Skeletal muscle tissue (tissue), 4 donors: ENCODE measurements around the gene CCDC182. TPM values are rescaled to one million over a fixed set of nuclear protein-coding genes. Genes with fewer than 3 reads are reported as not detected.

Experiments used
- H3K27ac ChIP-seq: one replicate; pipeline ENCODE4 v1.7.0; 2013; ENCODE audit warnings: mild to moderate bottlenecking, low read depth, low read length, inconsistent platforms
- H3K27me3 ChIP-seq, 3 donors: one replicate each; pipeline ENCODE4 v1.7.0; 2013; ENCODE audit warnings: low read length in 3 of 3; ENCODE audit not compliant: control insufficient read depth in 3 of 3, insufficient read depth in 3 of 3
- H3K36me3 ChIP-seq, 3 donors: one replicate each; pipeline ENCODE4 v1.7.0; 2013; ENCODE audit warnings: low read length in 3 of 3; ENCODE audit not compliant: control insufficient read depth in 3 of 3, insufficient read depth in 3 of 3
- H3K4me1 ChIP-seq, 3 donors: one replicate each; pipeline ENCODE4 v1.7.0; 2013; ENCODE audit warnings: low read length in 3 of 3, mild to moderate bottlenecking in 3 of 3; ENCODE audit not compliant: control insufficient read depth in 3 of 3, insufficient read depth in 3 of 3
- H3K4me3 ChIP-seq, 3 donors: one replicate each; pipeline ENCODE4 v1.7.0; 2013; ENCODE audit warnings: low read length in 3 of 3
- H3K9ac ChIP-seq, 3 donors: one replicate each; pipeline ENCODE4 v1.7.0; 2013; ENCODE audit warnings: low read length in 3 of 3, mild to moderate bottlenecking in 3 of 3, moderate library complexity in 2 of 3, low read depth in 1 of 3
- H3K9me3 ChIP-seq, 3 donors: one replicate each; pipeline ENCODE4 v1.7.0; 2013; ENCODE audit warnings: low read length in 3 of 3; ENCODE audit not compliant: control insufficient read depth in 3 of 3
- total RNA-seq: library from RNA; depleted of rRNA; stranded (reverse); fragments of >200 nt; gene quantifications from one replicate; pipeline ENCODE4 v1.2.3, GENCODE V29; 2014
- donor health status: Osteomylitis.

Gene CCDC182
- total RNA-seq, 1 donor from 2014 or later: not detected

- H3K4me1 ChIP-seq: peaks cover 2 to 6% (median 3%) of the 10 kb centered on the region in 3 donors
Observed at GRCh38 chr17:57733085-57733484, 12.0 kb downstream of the CCDC182 start.

DNA sequence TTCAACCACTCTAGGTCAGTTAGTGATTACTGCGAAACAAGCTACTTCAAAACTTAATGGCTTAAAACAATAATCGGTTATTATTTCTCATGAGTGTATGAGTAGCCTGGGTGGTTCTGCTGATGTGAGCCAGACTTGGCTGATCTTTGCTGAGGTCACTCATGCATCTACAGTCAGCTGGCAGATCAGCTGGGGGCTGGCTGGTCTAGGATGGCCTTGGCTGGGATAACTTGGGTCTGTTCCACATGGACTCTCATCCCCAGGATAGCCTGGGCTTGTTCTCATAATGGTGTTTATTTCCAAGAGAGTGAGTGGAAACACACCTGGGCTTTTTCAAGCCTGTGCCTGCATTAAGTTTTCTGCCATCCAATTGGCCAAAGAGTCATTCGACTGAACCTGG, 13.0 kb downstream of the CCDC182 start:
- Histone ChIP-seq H3K27me3 (no peaks in the 10 kb centered on the region), H3K36me3 (no peaks in the 10 kb centered on the region), H3K4me1 (peaks cover 2 to 6% (median 3%) of the 10 kb centered on the region in 3 donors), H3K9me3 (no peaks in the 10 kb centered on the region), H3K27ac (no peak overlapping the region), H3K9ac (no peak overlapping the region), H3K4me3 (no peak overlapping the region)

More at GRCh38 chr17:57733085-57733484, 12.0 kb downstream of the CCDC182 start:
- Histone ChIP-seq H3K9me3 (no peaks in the 10 kb centered on the region), H3K27ac (no peak overlapping the region), H3K9ac (no peak overlapping the region), H3K36me3 (no peaks in the 10 kb centered on the region), H3K4me3 (no peak overlapping the region), H3K27me3 (no peaks in the 10 kb centered on the region)

GRCh38 chr17:57730026-57730701, 14.9 kb downstream of the CCDC182 start:
- Histone ChIP-seq H3K27ac (no peak overlapping the region), H3K36me3 (no peaks in the 10 kb centered on the region), H3K27me3 (no peaks in the 10 kb centered on the region), H3K4me3 (no peak overlapping the region), H3K9me3 (no peaks in the 10 kb centered on the region), H3K4me1 (peaks cover 2 to 6% (median 3%) of the 10 kb centered on the region in 3 donors), H3K9ac (no peak overlapping the region)

DNA sequence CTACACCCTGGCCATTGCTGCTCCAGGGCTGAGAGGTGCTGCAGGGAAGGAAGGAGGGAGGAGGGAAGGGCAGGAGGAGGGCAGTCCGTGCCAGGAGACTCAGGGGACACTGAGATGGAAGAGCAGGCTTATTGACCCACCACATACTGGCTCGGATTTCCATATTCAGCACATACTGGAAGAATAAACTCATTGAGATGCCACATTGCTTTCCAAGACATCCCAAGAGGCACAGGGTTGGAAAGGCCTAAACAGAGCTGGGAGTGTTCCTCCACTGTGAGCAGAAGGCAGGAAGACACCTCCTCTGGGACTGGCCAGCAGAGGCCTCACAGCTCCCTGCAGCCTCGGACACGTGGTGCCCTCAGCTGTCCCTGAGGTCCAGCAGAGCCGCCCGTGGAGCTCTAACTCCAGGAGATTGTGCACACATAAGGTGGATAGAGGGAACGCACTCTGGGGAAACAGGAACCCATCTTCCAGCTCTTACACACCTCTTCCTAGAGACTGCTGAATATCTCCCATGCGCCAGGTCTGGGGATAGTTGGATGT, 17.4 kb downstream of the CCDC182 start:
- Histone ChIP-seq H3K9me3 (no peaks in the 10 kb centered on the region), H3K4me3 (no peak overlapping the region), H3K9ac (no peak overlapping the region), H3K27me3 (peaks cover 0 to 3% (median 0%) of the 10 kb centered on the region in 3 donors), H3K4me1 (peaks cover 6 to 14% (median 12%) of the 10 kb centered on the region in 3 donors), H3K36me3 (no peaks in the 10 kb centered on the region), H3K27ac (no peak overlapping the region)

DNA sequence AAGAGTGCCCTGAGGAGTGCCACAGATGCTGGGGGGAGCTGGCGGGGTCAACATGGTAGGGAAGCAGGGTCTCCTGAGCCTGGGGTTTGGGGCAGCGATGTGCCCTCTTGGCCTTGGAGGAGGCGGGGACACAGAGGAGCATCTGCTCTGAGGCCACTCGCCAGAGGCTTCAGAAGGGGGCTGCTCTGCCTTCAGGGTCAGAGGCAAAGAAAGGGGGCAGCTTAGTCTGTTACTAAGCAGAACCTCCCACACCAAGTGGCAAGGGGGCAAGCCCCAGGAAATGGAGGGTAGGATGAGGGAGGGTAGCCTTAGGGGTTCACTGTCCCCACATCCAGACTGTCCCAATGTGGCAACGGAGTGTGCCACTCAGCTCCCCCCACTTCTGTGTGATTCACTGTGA, 18.3 kb downstream of the CCDC182 start:
- Histone ChIP-seq H3K4me1 (peaks cover 5 to 15% (median 10%) of the 10 kb centered on the region in 3 donors), H3K9me3 (no peaks in the 10 kb centered on the region), H3K36me3 (no peaks in the 10 kb centered on the region), H3K27ac (no peak overlapping the region), H3K4me3 (no peak overlapping the region), H3K27me3 (peaks cover 0 to 3% (median 0%) of the 10 kb centered on the region in 3 donors), H3K9ac (no peak overlapping the region)

DNA sequence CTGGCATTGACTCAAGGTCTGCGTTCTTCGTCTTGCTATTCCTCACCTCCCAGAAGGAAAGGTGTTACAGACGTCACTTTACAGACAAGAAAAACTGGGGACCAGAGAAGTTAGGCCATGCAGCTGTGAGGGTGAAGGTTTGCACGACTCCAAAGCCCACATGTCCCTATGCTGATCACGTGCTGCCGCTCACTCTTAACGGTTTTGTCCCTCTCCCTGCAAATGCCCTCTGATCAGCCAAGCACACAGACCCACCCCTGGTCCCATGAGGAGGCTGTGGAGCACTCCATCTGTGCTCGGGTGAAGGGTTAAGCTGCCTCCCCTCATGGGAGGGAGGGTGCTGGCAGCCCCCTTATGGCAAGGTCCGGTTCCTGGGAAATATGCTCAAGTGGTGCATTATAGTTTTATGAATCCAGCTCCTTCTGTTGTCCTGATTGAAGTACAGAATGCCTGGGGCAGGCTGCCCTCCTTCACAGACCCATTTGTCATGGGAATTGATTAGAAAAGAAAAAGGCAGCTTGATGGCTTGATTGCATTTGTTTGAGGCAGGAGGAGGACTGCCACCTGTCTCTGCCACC, 18.8 kb downstream of the CCDC182 start:
- H3K9ac ChIP-seq: no peak overlapping the region
- no peak overlapping the region for H3K27ac ChIP-seq
- no peaks in the 10 kb centered on the region for H3K9me3 ChIP-seq
- peaks cover 4 to 11% (median 10%) of the 10 kb centered on the region in 3 donors for H3K4me1 ChIP-seq
- peaks cover 0 to 3% (median 0%) of the 10 kb centered on the region in 3 donors for H3K27me3 ChIP-seq
- no peak overlapping the region for H3K4me3 ChIP-seq
- no peaks in the 10 kb centered on the region for H3K36me3 ChIP-seq

DNA sequence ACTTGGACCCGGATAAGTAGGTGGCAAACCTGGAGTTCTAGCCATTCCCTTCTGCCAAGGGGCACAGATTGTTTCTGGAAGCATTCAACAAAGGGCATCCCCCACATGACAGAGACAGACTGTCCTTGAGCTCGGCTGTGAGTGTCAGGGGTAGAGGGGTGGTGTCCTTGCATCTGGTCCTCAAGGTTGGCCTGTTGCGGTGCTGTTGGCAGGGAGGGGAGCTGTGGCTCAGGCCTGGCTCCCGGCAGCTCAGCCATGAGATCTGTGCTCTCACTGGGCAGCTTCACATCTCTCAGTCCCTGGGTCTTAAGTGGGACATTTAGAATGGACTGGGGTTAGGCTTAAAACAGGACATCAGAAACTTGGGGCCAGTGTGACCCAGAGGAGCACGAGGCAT, 20.4 kb downstream of the CCDC182 start:
- Histone ChIP-seq H3K4me1 (peaks cover 4 to 11% (median 10%) of the 10 kb centered on the region in 3 donors), H3K4me3 (no peak overlapping the region), H3K9ac (no peak overlapping the region), H3K9me3 (no peaks in the 10 kb centered on the region), H3K27me3 (peaks cover 0 to 3% (median 0%) of the 10 kb centered on the region in 3 donors), H3K36me3 (no peaks in the 10 kb centered on the region), H3K27ac (no peak overlapping the region)

- Histone ChIP-seq H3K36me3 (no peaks in the 10 kb centered on the region), H3K9me3 (no peaks in the 10 kb centered on the region), H3K27me3 (peaks cover 0 to 3% (median 0%) of the 10 kb centered on the region in 3 donors), H3K9ac (no peak overlapping the region), H3K4me1 (peaks cover 4 to 11% (median 10%) of the 10 kb centered on the region in 3 donors), H3K4me3 (no peak overlapping the region), H3K27ac (no peak overlapping the region)
Observed at GRCh38 chr17:57724026-57724728, 20.9 kb downstream of the CCDC182 start.

- Histone ChIP-seq H3K36me3 (no peaks in the 10 kb centered on the region), H3K27ac (no peak overlapping the region), H3K27me3 (peaks cover 0 to 3% (median 0%) of the 10 kb centered on the region in 3 donors), H3K4me3 (no peak overlapping the region), H3K4me1 (peaks cover 4 to 11% (median 10%) of the 10 kb centered on the region in 3 donors), H3K9ac (no peak overlapping the region), H3K9me3 (no peaks in the 10 kb centered on the region)
Observed at GRCh38 chr17:57723427-57724025, 21.6 kb downstream of the CCDC182 start.
